HEK293 (cell line): ENCODE data around the gene C20orf96.

Source experiments
- CTCF ChIA-PET: fragments of 350-600 bp; formaldehyde crosslinking; extraction: SDS; loops from one replicate; lab custom pipeline; 2021; ENCODE audit warnings: antibody characterized with exemption; lab: Yijun Ruan, JAX
- POLR2A ChIA-PET: fragments of 300-600 bp; formaldehyde crosslinking; extraction: SDS; loops from one replicate; lab custom pipeline; 2020; ENCODE audit warnings: antibody characterized with exemption, inconsistent platforms; lab: Yijun Ruan, JAX
- H3K27ac ChIP-seq: fragments of 200-500 bp; sonication (Bioruptor generic); 2 replicates; pipeline ENCODE4 v1.5.1; 2014; ENCODE audit warnings: low read depth, low read length, control low read depth, inconsistent platforms; ENCODE audit errors: extremely low read depth
- H3K36me3 ChIP-seq, 2 experiments: fragments of 200-500 bp in 1 of 2; sonication (Bioruptor generic) in 1 of 2; 1 replicate in 1 of 2; 2 replicates in 1 of 2; pipeline ENCODE4 v1.5.1; 2014 to 2017; ENCODE audit warnings: inconsistent platforms in 2 of 2, low read length in 2 of 2; ENCODE audit not compliant: control insufficient read depth in 2 of 2, insufficient read depth in 1 of 2
- H3K4me1 ChIP-seq: fragments of 200-500 bp; sonication (Bioruptor generic); 2 replicates; pipeline ENCODE4 v1.5.1; 2014; ENCODE audit warnings: mild to moderate bottlenecking, low read length, inconsistent platforms; ENCODE audit not compliant: control insufficient read depth, insufficient read depth
- H3K4me3 ChIP-seq: 2 replicates; pipeline ENCODE4 v1.5.1; 2011; ENCODE audit warnings: low read depth, mild to moderate bottlenecking, control low read depth, low read length, moderate library complexity
- H3K9me3 ChIP-seq: fragments of 200-500 bp; sonication (Bioruptor generic); 2 replicates; pipeline ENCODE4 v1.5.1; 2014; ENCODE audit warnings: low read depth, low read length, inconsistent platforms; ENCODE audit not compliant: control insufficient read depth, insufficient read depth
- EGR2 ChIP-seq: fragments of 450-650 bp; formaldehyde crosslinking; IDR thresholded peaks from 2 replicates; pipeline ENCODE4 v1.5.1; 2016; ENCODE audit warnings: low read depth, missing biosample characterization, missing genetic modification characterization
- KLF7 ChIP-seq: fragments of 450-650 bp; formaldehyde crosslinking; IDR thresholded peaks from 2 replicates; pipeline ENCODE4 v1.5.1; 2016; ENCODE audit warnings: missing biosample characterization, missing genetic modification characterization, borderline replicate concordance
- ZFHX2 ChIP-seq: fragments of 450-650 bp; formaldehyde crosslinking; conservative IDR thresholded peaks from 2 replicates; pipeline ENCODE4 v1.5.1; 2016; ENCODE audit warnings: missing biosample characterization, missing genetic modification characterization
- ZNF121 ChIP-seq: fragments of 450-650 bp; formaldehyde crosslinking; IDR thresholded peaks from 2 replicates; pipeline ENCODE4 v1.5.1; 2016; ENCODE audit warnings: missing biosample characterization, missing genetic modification characterization
- ZNF140 ChIP-seq: fragments of 450-650 bp; formaldehyde crosslinking; IDR thresholded peaks from 2 replicates; pipeline ENCODE4 v1.5.1; 2016; ENCODE audit warnings: missing biosample characterization, missing genetic modification characterization
- ZNF292 ChIP-seq: fragments of 450-650 bp; formaldehyde crosslinking; IDR thresholded peaks from 2 replicates; pipeline ENCODE4 v1.5.1; 2016; ENCODE audit warnings: low read depth, missing biosample characterization, missing genetic modification characterization, borderline replicate concordance
- ZNF391 ChIP-seq: fragments of 450-650 bp; formaldehyde crosslinking; IDR thresholded peaks from 2 replicates; pipeline ENCODE4 v1.5.1; 2016; ENCODE audit warnings: low read depth, missing biosample characterization, missing genetic modification characterization, borderline replicate concordance
- ZXDB ChIP-seq: fragments of 450-650 bp; formaldehyde crosslinking; IDR thresholded peaks from 2 replicates; pipeline ENCODE4 v1.5.1; 2016; ENCODE audit warnings: missing biosample characterization, missing genetic modification characterization
- TF ChIP-seq, protein P1 (sequence below): fragments of 450-650 bp; formaldehyde crosslinking; IDR thresholded peaks from 2 replicates; pipeline ENCODE4 v1.5.1; 2016; ENCODE audit warnings: missing biosample characterization, missing genetic modification characterization
- TF ChIP-seq, protein P2 (sequence below): fragments of 450-650 bp; formaldehyde crosslinking; IDR thresholded peaks from 2 replicates; pipeline ENCODE4 v1.5.1; 2016; ENCODE audit warnings: missing biosample characterization, missing genetic modification characterization
- TF ChIP-seq, protein P3 (sequence below): fragments of 450-650 bp; formaldehyde crosslinking; conservative IDR thresholded peaks from 2 replicates; pipeline ENCODE4 v1.5.1; 2016; ENCODE audit warnings: low read depth, missing biosample characterization, missing genetic modification characterization
- TF ChIP-seq, protein P4 (sequence below): fragments of 450-650 bp; formaldehyde crosslinking; IDR thresholded peaks from 2 replicates; pipeline ENCODE4 v1.5.1; 2016; ENCODE audit warnings: missing biosample characterization, missing genetic modification characterization, low read depth
- TF ChIP-seq, protein P5 (sequence below): fragments of 450-650 bp; formaldehyde crosslinking; IDR thresholded peaks from 2 replicates; pipeline ENCODE4 v1.5.1; 2016; ENCODE audit warnings: missing biosample characterization, missing genetic modification characterization

Gene C20orf96

DNA sequence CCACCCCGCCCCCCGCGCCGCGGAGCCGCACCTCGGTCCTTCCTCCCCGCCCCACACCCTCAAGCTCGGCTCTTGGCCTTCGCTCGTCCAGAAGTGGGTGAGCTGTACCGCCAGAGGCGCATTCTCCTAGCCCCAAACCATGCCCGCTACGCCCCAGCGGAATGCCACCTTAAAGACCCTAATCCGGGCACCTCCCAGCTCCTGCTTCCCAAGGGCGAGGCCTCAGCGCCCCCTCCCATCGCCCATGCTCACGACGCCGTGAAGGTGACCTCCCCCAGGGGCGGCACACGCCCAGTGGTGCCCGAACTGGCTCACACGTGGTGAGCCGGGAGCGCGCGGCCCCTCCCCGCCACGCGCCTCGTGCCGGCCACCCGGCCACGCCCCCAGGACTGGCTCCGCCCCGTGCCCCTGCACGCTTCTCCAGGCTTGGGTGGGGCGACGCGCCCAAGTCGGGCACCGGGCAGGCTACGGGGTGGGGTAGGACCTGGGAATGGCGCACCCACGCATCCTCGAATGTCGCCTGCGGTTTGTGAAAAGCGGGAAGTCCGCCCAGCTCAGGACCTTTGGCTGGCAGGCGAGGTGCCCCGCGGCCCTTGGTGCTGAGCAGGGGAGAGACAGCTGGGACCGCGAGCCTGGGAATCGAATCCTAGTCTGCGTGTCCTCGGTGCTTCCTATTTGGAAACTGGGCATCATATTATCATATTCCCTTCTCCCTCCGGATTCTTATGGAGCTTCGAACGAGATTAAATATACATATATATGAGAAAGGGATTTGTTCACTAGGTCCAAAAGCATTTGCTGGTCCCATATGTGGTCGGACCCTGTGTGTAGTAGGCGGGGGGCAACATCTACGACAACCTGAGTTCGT lies 33.9 kb upstream of the C20orf96 start (continued):
- TF ChIP-seq ZFHX2: peak; percentile 96
- TF ChIP-seq, protein P1, sequence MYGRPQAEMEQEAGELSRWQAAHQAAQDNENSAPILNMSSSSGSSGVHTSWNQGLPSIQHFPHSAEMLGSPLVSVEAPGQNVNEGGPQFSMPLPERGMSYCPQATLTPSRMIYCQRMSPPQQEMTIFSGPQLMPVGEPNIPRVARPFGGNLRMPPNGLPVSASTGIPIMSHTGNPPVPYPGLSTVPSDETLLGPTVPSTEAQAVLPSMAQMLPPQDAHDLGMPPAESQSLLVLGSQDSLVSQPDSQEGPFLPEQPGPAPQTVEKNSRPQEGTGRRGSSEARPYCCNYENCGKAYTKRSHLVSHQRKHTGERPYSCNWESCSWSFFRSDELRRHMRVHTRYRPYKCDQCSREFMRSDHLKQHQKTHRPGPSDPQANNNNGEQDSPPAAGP: peak; percentile 98
- TF ChIP-seq, protein P2, sequence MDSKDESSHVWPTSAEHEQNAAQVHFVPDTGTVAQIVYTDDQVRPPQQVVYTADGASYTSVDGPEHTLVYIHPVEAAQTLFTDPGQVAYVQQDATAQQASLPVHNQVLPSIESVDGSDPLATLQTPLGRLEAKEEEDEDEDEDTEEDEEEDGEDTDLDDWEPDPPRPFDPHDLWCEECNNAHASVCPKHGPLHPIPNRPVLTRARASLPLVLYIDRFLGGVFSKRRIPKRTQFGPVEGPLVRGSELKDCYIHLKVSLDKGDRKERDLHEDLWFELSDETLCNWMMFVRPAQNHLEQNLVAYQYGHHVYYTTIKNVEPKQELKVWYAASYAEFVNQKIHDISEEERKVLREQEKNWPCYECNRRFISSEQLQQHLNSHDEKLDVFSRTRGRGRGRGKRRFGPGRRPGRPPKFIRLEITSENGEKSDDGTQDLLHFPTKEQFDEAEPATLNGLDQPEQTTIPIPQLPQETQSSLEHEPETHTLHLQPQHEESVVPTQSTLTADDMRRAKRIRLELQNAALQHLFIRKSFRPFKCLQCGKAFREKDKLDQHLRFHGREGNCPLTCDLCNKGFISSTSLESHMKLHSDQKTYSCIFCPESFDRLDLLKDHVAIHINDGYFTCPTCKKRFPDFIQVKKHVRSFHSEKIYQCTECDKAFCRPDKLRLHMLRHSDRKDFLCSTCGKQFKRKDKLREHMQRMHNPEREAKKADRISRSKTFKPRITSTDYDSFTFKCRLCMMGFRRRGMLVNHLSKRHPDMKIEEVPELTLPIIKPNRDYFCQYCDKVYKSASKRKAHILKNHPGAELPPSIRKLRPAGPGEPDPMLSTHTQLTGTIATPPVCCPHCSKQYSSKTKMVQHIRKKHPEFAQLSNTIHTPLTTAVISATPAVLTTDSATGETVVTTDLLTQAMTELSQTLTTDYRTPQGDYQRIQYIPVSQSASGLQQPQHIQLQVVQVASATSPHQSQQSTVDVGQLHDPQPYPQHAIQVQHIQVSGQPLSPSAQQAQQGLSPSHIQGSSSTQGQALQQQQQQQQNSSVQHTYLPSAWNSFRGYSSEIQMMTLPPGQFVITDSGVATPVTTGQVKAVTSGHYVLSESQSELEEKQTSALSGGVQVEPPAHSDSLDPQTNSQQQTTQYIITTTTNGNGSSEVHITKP (tag by site-specific recombination): peak; percentile 98
- TF ChIP-seq, protein P3, sequence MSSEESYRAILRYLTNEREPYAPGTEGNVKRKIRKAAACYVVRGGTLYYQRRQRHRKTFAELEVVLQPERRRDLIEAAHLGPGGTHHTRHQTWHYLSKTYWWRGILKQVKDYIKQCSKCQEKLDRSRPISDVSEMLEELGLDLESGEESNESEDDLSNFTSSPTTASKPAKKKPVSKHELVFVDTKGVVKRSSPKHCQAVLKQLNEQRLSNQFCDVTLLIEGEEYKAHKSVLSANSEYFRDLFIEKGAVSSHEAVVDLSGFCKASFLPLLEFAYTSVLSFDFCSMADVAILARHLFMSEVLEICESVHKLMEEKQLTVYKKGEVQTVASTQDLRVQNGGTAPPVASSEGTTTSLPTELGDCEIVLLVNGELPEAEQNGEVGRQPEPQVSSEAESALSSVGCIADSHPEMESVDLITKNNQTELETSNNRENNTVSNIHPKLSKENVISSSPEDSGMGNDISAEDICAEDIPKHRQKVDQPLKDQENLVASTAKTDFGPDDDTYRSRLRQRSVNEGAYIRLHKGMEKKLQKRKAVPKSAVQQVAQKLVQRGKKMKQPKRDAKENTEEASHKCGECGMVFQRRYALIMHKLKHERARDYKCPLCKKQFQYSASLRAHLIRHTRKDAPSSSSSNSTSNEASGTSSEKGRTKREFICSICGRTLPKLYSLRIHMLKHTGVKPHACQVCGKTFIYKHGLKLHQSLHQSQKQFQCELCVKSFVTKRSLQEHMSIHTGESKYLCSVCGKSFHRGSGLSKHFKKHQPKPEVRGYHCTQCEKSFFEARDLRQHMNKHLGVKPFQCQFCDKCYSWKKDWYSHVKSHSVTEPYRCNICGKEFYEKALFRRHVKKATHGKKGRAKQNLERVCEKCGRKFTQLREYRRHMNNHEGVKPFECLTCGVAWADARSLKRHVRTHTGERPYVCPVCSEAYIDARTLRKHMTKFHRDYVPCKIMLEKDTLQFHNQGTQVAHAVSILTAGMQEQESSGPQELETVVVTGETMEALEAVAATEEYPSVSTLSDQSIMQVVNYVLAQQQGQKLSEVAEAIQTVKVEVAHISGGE: 0 out of 2 replicates have a peak, but pooled peaks have one; percentile 14
- peak; percentile 10; the same call in 1 of the 2 replicates for TF ChIP-seq ZNF391 (tag by site-specific recombination)
- TF ChIP-seq ZXDB (tag by site-specific recombination): peak; percentile 97
- TF ChIP-seq EGR2: peak; percentile 92

DNA sequence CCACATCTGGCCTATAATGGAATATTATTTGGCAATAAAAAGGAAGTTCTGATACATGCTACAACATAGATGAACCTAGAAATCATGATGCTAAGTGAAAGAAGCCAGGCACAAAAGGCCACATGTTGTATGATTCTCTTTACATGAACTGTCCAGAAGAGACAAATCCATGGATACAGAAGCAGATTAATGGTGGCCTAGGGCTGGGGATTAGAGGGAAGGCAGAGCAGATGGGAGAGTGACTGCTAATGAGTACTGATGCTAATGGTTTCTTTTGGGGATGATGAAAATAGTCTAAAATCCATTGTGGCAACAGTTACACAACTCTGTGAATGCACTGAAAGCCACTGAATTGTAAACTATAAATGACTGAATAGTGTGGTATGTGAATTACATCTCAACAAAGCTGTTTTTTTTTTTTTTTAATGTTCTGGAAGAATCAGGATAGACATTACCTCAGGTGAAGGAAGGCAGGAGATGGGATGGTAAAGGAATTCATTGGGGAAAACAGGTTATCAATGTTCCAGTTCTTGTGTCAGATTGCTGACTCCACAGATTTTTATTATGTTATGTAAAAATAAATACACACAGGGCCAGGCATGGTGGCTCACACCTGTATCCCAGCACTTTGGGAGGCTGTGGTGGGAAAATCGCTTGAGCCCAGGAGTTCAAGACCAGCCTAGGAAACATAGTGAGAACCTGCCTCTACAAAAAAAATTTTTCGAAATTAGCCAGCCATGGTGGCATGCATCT lies 25.9 kb upstream of the C20orf96 start:
- no peak overlapping the region for H3K27ac ChIP-seq

More for the DNA sequence above, 25.9 kb upstream of the C20orf96 start:
- H3K4me1 ChIP-seq: peaks cover 4% of the 10 kb centered on the region; the same call in 1 of the 2 replicates
- H3K36me3 ChIP-seq: no peaks in the 10 kb centered on the region
- ChIA-PET CTCF (no interaction called here), POLR2A (no interaction called here)
- no peak overlapping the region for H3K4me3 ChIP-seq
- no peaks in the 10 kb centered on the region; the same call in 1 of the 2 replicates for H3K9me3 ChIP-seq
- TF ChIP-seq ZNF292 (tag by site-specific recombination): no peak
- TF ChIP-seq ZNF140 (tag by site-specific recombination): no peak
- no peak for TF ChIP-seq KLF7 (tag by site-specific recombination)
- TF ChIP-seq, protein P4, sequence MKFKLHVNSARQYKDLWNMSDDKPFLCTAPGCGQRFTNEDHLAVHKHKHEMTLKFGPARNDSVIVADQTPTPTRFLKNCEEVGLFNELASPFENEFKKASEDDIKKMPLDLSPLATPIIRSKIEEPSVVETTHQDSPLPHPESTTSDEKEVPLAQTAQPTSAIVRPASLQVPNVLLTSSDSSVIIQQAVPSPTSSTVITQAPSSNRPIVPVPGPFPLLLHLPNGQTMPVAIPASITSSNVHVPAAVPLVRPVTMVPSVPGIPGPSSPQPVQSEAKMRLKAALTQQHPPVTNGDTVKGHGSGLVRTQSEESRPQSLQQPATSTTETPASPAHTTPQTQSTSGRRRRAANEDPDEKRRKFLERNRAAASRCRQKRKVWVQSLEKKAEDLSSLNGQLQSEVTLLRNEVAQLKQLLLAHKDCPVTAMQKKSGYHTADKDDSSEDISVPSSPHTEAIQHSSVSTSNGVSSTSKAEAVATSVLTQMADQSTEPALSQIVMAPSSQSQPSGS (tag by site-specific recombination): no peak
- no peak for TF ChIP-seq ZNF121 (tag by site-specific recombination)
- TF ChIP-seq, protein P5, sequence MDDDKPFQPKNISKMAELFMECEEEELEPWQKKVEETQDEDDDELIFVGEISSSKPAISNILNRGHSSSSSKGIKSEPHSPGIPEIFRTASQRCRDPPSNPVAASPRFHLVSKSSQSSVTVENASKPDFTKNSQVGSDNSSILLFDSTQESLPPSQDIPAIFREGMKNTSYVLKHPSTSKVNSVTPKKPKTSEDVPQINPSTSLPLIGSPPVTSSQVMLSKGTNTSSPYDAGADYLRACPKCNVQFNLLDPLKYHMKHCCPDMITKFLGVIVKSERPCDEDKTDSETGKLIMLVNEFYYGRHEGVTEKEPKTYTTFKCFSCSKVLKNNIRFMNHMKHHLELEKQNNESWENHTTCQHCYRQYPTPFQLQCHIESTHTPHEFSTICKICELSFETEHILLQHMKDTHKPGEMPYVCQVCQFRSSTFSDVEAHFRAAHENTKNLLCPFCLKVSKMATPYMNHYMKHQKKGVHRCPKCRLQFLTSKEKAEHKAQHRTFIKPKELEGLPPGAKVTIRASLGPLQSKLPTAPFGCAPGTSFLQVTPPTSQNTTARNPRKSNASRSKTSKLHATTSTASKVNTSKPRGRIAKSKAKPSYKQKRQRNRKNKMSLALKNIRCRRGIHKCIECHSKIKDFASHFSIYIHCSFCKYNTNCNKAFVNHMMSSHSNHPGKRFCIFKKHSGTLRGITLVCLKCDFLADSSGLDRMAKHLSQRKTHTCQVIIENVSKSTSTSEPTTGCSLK (tag by site-specific recombination): no peak
